OCI-M2 (cell line): Measurements from ENCODE around the gene ANKH.
"Not testable (repeated sequence)": the region's sequence is repeated elsewhere in the genome, so short reads cannot be mapped to it uniquely, and the experiment has no call there.

ENCODE experiments used
- DNase-seq: peaks from one replicate; lab custom pipeline; 2025; ENCODE audit not compliant: unreplicated experiment; lab: John Stamatoyannopoulos, UW

The ANKH gene

DNA sequence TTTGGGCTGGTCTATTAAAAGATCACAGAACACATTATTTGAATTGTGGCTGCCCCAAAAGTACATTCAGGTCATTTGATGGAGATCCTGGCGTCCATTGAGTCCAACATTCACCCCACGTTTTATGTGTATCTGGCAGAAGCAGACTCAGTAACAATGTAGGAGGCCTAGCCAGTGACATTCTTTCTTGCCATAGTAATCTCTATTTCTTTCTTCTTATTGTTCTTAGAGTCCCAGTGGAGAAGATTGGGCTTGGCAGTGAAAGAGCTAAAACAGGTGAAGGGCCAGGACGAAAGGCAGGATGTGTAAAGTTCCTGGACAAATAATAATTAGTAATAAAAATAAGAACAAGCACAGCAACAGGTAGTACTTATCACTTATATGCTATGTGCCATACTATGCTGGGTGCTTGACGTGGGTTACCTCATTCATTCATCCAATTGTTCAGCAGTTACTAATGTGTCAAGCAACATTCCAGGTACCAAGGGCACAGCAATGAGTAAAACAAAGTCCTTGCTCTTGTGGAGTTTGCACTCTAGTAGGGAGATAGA, 12.6 kb upstream of the ANKH start:
- no peak for DNase-seq

- no peak for DNase-seq
Measured at GRCh38 chr5:14882658-14883580, 11.3 kb upstream of the ANKH start.

- no peak for DNase-seq
Measured at GRCh38 chr5:14881826-14882225, 10.2 kb upstream of the ANKH start.

DNA sequence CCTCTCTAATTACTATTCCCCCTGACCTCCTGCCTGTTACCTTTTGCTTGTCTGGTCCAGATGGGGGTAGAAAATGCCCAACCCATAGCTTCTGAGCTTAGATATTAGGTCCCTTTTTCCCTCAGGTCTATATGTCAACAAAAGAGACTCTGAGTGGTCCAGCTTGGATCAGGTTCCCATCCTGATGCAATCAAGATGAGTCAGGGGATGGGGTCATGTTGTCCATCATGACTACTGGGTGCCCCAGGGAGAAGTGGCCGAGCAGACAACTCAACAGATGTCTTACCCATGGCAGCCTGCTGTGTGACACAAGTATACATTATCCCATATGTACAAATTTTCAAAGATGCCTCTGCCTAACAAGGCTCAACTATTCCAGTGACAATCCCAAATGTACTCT, 9.1 kb upstream of the ANKH start:
- no peak for DNase-seq

GRCh38 chr5:14879937-14880589, 8.5 kb upstream of the ANKH start:
- DNase-seq: no peak

- DNase-seq: no peak
Measured at GRCh38 chr5:14879393-14879792, 7.8 kb upstream of the ANKH start.

- not testable (repeated sequence) for DNase-seq
Measured at GRCh38 chr5:14878192-14878591, 6.6 kb upstream of the ANKH start.

DNA sequence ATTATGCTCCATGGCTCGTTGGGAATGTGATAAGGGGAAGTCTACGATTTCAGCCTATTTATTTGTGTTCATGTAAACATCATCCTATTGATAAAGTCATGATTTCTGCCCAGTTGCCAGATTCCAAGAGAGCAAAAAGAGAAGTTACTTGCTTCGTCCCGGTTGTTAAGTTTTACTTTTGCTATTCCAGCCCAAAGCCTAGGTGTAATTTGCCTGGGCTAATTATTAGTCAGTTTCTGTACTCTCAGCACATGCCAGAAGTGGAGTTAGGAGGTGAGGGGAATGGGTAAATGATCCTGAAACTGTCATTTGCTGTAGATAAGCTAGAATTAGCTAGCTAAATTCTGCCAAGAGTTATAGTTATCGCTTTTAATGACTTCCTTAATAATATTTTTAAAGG, 4.5 kb upstream of the ANKH start:
- no peak for DNase-seq

GRCh38 chr5:14873790-14874189, 2.2 kb upstream of the ANKH start:
- no peak for DNase-seq

DNA sequence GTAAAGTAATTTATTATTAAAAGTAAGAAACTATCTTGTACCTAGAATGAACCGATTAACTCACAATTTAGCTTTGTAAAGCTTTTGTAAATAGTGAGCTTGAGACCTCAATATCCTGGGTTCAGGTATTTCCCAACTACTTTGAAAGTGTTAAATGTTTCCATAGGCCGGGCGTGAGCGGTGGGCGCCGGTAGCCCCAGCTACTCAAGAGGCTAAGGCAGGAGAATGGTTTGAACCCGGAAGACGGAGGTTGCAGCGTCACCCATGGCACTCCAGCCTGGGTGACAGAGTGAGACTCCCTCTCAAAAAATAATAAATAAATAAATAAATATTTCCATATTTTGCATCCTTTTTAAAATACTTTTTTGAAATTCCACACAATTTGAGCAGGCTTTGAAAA, 1.5 kb upstream of the ANKH start:
- no peak for DNase-seq

- no peak for DNase-seq
Measured at GRCh38 chr5:14872070-14872989, 752 bp upstream of the ANKH start.

DNA sequence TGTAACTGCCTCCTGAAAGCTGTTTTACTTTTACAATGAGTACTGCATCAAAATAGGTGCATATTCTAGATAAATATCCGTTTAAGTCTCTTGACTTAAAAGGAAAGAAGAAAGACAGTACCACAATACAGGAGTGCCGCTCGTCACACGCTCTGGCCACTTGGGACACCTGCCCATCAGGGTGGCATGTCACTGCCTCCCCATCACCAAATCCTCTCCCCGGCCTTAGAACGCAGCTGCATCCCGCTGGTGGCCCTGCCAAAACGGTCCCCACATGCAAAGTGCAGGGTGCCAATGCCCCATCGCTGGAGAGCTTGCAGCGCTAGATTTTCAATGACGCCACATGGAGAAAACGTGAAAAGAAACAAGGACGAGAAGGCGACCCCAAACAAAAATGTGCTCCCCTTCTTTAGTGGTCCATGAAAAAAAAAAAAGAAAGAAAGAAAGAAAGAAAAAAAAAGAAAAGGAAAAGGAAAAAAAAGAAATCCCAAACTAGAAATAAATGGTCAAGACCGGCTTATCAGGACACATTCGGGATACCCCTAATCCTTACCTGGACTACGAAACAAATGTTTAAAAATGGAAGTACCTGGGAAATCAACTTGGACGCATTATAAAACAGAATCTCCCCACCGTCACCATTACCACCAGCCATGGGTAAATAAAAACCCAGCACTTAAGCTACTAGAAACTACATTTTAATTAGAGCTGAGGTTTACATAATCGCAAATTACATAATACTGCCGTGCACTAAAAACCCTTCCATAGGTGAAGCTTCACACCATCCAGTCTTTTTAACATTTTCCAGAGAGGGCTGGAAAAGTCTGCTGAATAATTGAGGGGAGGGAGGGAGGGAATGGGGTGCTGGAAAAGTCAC, 1.0 kb downstream of the ANKH start:
- no peak for DNase-seq

- DNase-seq: no peak
Measured at GRCh38 chr5:14869668-14870164, 1.9 kb downstream of the ANKH start.

DNA sequence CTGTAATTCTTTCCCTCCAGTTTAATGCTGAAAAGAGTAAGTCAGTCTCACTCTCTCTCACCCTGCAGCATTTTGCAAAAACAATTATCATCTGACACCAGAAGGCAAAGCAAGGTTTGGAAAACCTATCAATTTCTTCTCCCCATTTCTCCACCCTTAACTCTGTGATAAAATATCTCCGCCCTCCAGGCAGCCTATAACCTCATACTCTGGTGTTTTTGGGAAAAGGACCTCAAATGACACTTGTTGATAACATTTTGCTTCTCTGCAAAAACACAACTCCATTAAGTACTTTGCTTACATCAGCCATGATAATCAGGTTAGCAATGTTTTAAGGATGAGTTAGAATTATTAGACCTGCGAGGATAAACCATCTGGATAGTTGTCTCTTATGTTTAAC, 2.3 kb downstream of the ANKH start:
- no peak for DNase-seq

GRCh38 chr5:14868771-14869170, 2.8 kb downstream of the ANKH start:
- no peak for DNase-seq

GRCh38 chr5:14864181-14864812, 7.3 kb downstream of the ANKH start:
- no peak for DNase-seq

GRCh38 chr5:14863105-14863504, 8.5 kb downstream of the ANKH start:
- no peak for DNase-seq

DNA sequence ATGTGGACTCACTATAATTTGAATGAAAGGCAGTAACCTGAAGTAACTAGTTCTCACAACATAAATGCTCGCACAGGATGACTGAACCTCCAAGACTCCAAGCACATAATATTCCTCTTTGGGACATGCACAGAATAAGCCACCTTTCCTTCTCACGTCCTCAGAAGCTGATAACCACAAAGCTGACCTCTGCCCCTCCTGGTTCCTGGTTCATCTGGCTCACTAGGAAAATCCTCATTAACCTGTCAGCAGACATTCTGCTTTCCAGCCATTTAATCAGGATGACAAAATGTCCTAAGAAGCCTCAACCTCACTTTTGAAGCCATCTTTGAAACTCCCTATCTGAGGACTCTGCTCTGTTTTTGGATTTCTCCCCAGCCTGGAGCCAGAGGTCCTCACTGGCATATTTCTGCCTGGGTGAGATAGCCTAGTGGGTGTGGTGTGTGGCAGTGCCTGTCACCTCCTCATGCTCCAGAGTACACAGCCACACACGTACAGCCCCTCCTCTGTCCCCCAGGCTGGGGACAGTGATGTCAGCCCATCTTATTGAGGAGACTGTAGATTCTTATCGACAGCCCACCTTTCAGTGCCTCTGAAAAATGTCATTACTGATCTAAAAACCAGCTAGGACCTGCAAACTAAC, 10.3 kb downstream of the ANKH start:
- no peak for DNase-seq

- DNase-seq: no peak
Measured at GRCh38 chr5:14859980-14860379, 11.6 kb downstream of the ANKH start.
